ENCODE measurements around the gene ADAMTSL3. TPM values are rescaled to one million over a fixed set of nuclear protein-coding genes. Genes with fewer than 3 reads are reported as not detected.

The ADAMTSL3 gene
- total RNA-seq, 4 donors from 2014 or later = 2.4 to 8.8 (median 5.7) TPM

GRCh38 chr15:83626171-83626802 lies 27.6 kb upstream of the ADAMTSL3 start:
- H3K4me3 ChIP-seq (ENCODE audit: low read depth, poor library complexity, severe bottlenecking) = no peak overlapping the region
- TF ChIP-seq POLR2A (IDR thresholded peaks at IDR 0.05) = no peak
- TF ChIP-seq CTCF (IDR thresholded peaks at IDR 0.05) = no peak
- intact Hi-C loops (cut with DNase I; ENCODE audit: low total_unique reads) = no loop called here
- 73 to 81% methylated on average over 2 of the region's 2 CpGs for WGBS, 2 donors
- no peak for DNase-seq (ENCODE audit: low spot score in 2 of 2)

GRCh38 chr15:83631534-83631933 lies 22.4 kb upstream of the ADAMTSL3 start:
- DNase-seq (ENCODE audit: low spot score in 2 of 2) = no peak
- TF ChIP-seq CTCF (IDR thresholded peaks at IDR 0.05) = no peak
- TF ChIP-seq POLR2A (IDR thresholded peaks at IDR 0.05) = no peak
- H3K4me3 ChIP-seq (ENCODE audit: low read depth, poor library complexity, severe bottlenecking) = no peak overlapping the region
- 89 to 94% methylated on average over 2 of the region's 2 CpGs for WGBS, 2 donors
- intact Hi-C loops (cut with DNase I; ENCODE audit: low total_unique reads) = no loop called here

- H3K4me3 ChIP-seq (ENCODE audit: low read depth, poor library complexity, severe bottlenecking) = no peak overlapping the region
- DNase-seq (ENCODE audit: low spot score in 2 of 2) = no peak
- intact Hi-C loops (cut with DNase I; ENCODE audit: low total_unique reads) = no loop called here
- TF ChIP-seq POLR2A (IDR thresholded peaks at IDR 0.05) (no peak), CTCF (IDR thresholded peaks at IDR 0.05) (no peak)
These were observed 10.7 kb upstream of the ADAMTSL3 start for GRCh38 chr15:83643201-83643600.

- intact Hi-C loops (cut with DNase I; ENCODE audit: low total_unique reads) = no loop called here
- WGBS, 2 donors = 100% methylated on average over 1 of the region's 1 CpG
- no peak for TF ChIP-seq POLR2A (IDR thresholded peaks at IDR 0.05)
- no peak for TF ChIP-seq CTCF (IDR thresholded peaks at IDR 0.05)
These were observed 9.5 kb upstream of the ADAMTSL3 start for GRCh38 chr15:83644439-83644838.

GRCh38 chr15:83650831-83651230 lies 3.1 kb upstream of the ADAMTSL3 start:
- intact Hi-C loops (cut with DNase I; ENCODE audit: low total_unique reads) = no loop called here
- no peak for TF ChIP-seq POLR2A (IDR thresholded peaks at IDR 0.05)
- TF ChIP-seq CTCF (IDR thresholded peaks at IDR 0.05) = no peak
- DNase-seq (ENCODE audit: low spot score in 2 of 2) = no peak
- H3K4me3 ChIP-seq (ENCODE audit: low read depth, poor library complexity, severe bottlenecking) = no peak overlapping the region
- 86 to 87% methylated on average over 2 of the region's 2 CpGs for WGBS, 2 donors

More at GRCh38 chr15:83644439-83644838, 9.5 kb upstream of the ADAMTSL3 start:
- DNase-seq (ENCODE audit: low spot score in 2 of 2) = no peak
- H3K4me3 ChIP-seq (ENCODE audit: low read depth, poor library complexity, severe bottlenecking) = no peak overlapping the region

GRCh38 chr15:83651541-83651940 lies 2.4 kb upstream of the ADAMTSL3 start:
- 87 to 90% methylated on average over 6 of the region's 6 CpGs for WGBS, 2 donors
- intact Hi-C loops (cut with DNase I; ENCODE audit: low total_unique reads) = no loop called here
- TF ChIP-seq POLR2A (IDR thresholded peaks at IDR 0.05) (no peak), CTCF (IDR thresholded peaks at IDR 0.05) (no peak)

More at GRCh38 chr15:83651541-83651940, 2.4 kb upstream of the ADAMTSL3 start:
- DNase-seq (ENCODE audit: low spot score in 2 of 2) = no peak
- H3K4me3 ChIP-seq (ENCODE audit: low read depth, poor library complexity, severe bottlenecking) = no peak overlapping the region

All from lower leg skin (tissue), 4 donors.